Measurements from ENCODE around the gene PPP6R1. TPM values are rescaled to one million over a fixed set of nuclear protein-coding genes. Genes with fewer than 3 reads are reported as not detected.

PPP6R1 gene
- total and polyA plus RNA-seq, 2 donors (not counting 1 experiment from before 2014, with no cell fraction given): 28.5 to 34.0 TPM

DNA sequence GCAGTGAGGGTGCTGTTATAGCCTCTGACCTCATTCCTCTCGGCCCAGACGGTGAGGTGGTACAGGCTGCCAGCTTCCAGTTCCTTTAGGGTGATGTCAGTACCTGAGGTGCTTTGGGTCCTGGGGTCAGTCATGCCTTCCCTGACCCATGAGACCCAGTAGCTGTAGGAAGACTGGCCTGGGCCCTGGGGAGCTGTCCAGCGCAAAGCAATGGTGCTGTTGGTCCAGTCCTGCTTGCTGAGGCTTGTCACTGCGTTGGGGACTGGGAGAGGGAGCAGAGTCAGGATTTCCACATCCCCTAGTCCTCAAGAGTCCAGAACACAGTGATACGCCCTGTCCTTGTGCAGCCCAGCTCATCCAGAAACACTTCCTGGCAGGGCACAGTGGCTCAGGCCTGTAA lies 60.2 kb downstream of the PPP6R1 start:
- H3K9me3 ChIP-seq (ENCODE audit: control insufficient read depth, insufficient read depth, low read depth, low read length): no peaks in the 10 kb centered on the region
- TF ChIP-seq EZH2 (IDR thresholded peaks at IDR 0.05; ENCODE audit: low read length, missing control alignments): no peak
- TF ChIP-seq, protein P1, sequence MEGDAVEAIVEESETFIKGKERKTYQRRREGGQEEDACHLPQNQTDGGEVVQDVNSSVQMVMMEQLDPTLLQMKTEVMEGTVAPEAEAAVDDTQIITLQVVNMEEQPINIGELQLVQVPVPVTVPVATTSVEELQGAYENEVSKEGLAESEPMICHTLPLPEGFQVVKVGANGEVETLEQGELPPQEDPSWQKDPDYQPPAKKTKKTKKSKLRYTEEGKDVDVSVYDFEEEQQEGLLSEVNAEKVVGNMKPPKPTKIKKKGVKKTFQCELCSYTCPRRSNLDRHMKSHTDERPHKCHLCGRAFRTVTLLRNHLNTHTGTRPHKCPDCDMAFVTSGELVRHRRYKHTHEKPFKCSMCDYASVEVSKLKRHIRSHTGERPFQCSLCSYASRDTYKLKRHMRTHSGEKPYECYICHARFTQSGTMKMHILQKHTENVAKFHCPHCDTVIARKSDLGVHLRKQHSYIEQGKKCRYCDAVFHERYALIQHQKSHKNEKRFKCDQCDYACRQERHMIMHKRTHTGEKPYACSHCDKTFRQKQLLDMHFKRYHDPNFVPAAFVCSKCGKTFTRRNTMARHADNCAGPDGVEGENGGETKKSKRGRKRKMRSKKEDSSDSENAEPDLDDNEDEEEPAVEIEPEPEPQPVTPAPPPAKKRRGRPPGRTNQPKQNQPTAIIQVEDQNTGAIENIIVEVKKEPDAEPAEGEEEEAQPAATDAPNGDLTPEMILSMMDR (conservative IDR thresholded peaks at IDR 0.05 in 1 of 2, IDR thresholded peaks at IDR 0.05 in 1 of 2; ENCODE audit: low read depth in 1 of 2, low read length in 2 of 2): no peak
- no peaks in the 10 kb centered on the region for H3K79me2 ChIP-seq (ENCODE audit: control insufficient read depth, insufficient read depth, low read length)
- no peaks in the 10 kb centered on the region for H4K20me1 ChIP-seq (ENCODE audit: control insufficient read depth, extremely low read depth, insufficient read depth, low read length)
- no peaks in the 10 kb centered on the region for H3K27me3 ChIP-seq (ENCODE audit: control insufficient read depth, insufficient read depth, low read length)
- H3K27ac ChIP-seq (ENCODE audit: insufficient read depth, low read length): no peak overlapping the region
- H2AFZ ChIP-seq (ENCODE audit: low read length): no peak overlapping the region
- H3K9ac ChIP-seq (ENCODE audit: insufficient read depth, low read length): no peak overlapping the region
- no peaks in the 10 kb centered on the region for H3K36me3 ChIP-seq (ENCODE audit: control insufficient read depth, insufficient read depth, low read length)
- no peaks in the 10 kb centered on the region for H3K4me1 ChIP-seq (ENCODE audit: control insufficient read depth, extremely low read depth, insufficient read depth, low read length)
- no peak for DNase-seq (ENCODE audit: low read depth in 2 of 2)
- H3K4me3 ChIP-seq (replicated peaks in 1 of 4; ENCODE audit: control extremely low read depth in 1 of 4, insufficient read depth in 1 of 4, low read depth in 3 of 4, low read length in 4 of 4): no peak overlapping the region
- H3K4me2 ChIP-seq (ENCODE audit: extremely low read depth, insufficient read depth, low read length): no peak overlapping the region

DNA sequence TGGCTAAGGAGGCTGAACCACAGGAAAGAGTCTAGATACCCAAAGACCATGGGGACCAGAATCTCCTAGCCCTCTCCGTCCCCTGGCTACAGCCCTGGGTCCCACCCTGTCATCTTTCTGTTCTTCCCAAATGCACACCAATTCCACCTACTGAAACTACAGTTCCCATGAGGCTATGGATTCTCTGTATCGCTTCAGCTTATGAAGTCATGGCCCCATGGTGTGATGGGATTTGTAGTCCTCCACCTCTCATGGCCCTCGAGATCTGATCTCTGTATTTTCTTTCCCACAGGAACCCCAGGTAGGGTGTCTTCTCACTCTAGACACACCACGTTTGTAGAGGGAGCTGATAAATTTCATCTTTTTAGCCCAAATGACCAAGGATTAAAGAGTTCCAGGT lies 61.3 kb downstream of the PPP6R1 start:
- H3K27me3 ChIP-seq (ENCODE audit: control insufficient read depth, insufficient read depth, low read length): no peaks in the 10 kb centered on the region
- no peak overlapping the region for H2AFZ ChIP-seq (ENCODE audit: low read length)
- no peaks in the 10 kb centered on the region for H4K20me1 ChIP-seq (ENCODE audit: control insufficient read depth, extremely low read depth, insufficient read depth, low read length)
- H3K36me3 ChIP-seq (ENCODE audit: control insufficient read depth, insufficient read depth, low read length): no peaks in the 10 kb centered on the region
- H3K9ac ChIP-seq (ENCODE audit: insufficient read depth, low read length): no peak overlapping the region
- no peaks in the 10 kb centered on the region for H3K4me1 ChIP-seq (ENCODE audit: control insufficient read depth, extremely low read depth, insufficient read depth, low read length)
- no peaks in the 10 kb centered on the region for H3K9me3 ChIP-seq (ENCODE audit: control insufficient read depth, insufficient read depth, low read depth, low read length)
- H3K4me2 ChIP-seq (ENCODE audit: extremely low read depth, insufficient read depth, low read length): no peak overlapping the region
- H3K79me2 ChIP-seq (ENCODE audit: control insufficient read depth, insufficient read depth, low read length): no peaks in the 10 kb centered on the region
- TF ChIP-seq, protein P1 (conservative IDR thresholded peaks at IDR 0.05 in 1 of 2, IDR thresholded peaks at IDR 0.05 in 1 of 2; ENCODE audit: low read depth in 1 of 2, low read length in 2 of 2): no peak
- TF ChIP-seq EZH2 (IDR thresholded peaks at IDR 0.05; ENCODE audit: low read length, missing control alignments): no peak
- H3K4me3 ChIP-seq (replicated peaks in 1 of 4; ENCODE audit: control extremely low read depth in 1 of 4, insufficient read depth in 1 of 4, low read depth in 3 of 4, low read length in 4 of 4): no peak overlapping the region
- no peak overlapping the region for H3K27ac ChIP-seq (ENCODE audit: insufficient read depth, low read length)
- DNase-seq (ENCODE audit: low read depth in 2 of 2): no peak

DNA sequence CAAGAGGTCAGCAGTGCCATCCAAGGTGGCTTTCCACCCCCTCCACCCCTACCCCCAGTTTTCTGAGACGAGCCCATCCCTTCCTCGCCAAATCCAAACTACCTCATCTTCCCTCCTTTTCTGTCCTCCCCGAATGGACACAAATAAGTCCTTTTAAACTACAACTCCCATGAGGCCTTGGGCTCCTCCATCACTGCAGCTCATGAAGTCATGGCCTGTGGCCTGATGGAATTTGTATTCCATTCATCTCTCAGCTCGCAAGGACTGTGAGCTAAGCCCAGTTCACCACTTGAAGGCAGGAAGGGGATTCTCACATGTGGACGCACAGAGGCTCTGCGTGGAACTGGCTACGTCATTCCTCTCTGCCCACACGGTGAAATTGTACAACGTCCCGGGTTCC lies 62.0 kb downstream of the PPP6R1 start:
- H3K27me3 ChIP-seq (ENCODE audit: control insufficient read depth, insufficient read depth, low read length): no peaks in the 10 kb centered on the region
- no peaks in the 10 kb centered on the region for H3K9me3 ChIP-seq (ENCODE audit: control insufficient read depth, insufficient read depth, low read depth, low read length)
- H2AFZ ChIP-seq (ENCODE audit: low read length): no peak overlapping the region
- DNase-seq (ENCODE audit: low read depth in 2 of 2): no peak
- H3K36me3 ChIP-seq (ENCODE audit: control insufficient read depth, insufficient read depth, low read length): no peaks in the 10 kb centered on the region
- H3K27ac ChIP-seq (ENCODE audit: insufficient read depth, low read length): no peak overlapping the region
- no peak overlapping the region for H3K4me3 ChIP-seq (replicated peaks in 1 of 4; ENCODE audit: control extremely low read depth in 1 of 4, insufficient read depth in 1 of 4, low read depth in 3 of 4, low read length in 4 of 4)
- no peak overlapping the region for H3K9ac ChIP-seq (ENCODE audit: insufficient read depth, low read length)
- TF ChIP-seq, protein P1 (conservative IDR thresholded peaks at IDR 0.05 in 1 of 2, IDR thresholded peaks at IDR 0.05 in 1 of 2; ENCODE audit: low read depth in 1 of 2, low read length in 2 of 2): no peak
- no peak for TF ChIP-seq EZH2 (IDR thresholded peaks at IDR 0.05; ENCODE audit: low read length, missing control alignments)
- no peaks in the 10 kb centered on the region for H4K20me1 ChIP-seq (ENCODE audit: control insufficient read depth, extremely low read depth, insufficient read depth, low read length)
- no peaks in the 10 kb centered on the region for H3K4me1 ChIP-seq (ENCODE audit: control insufficient read depth, extremely low read depth, insufficient read depth, low read length)
- no peak overlapping the region for H3K4me2 ChIP-seq (ENCODE audit: extremely low read depth, insufficient read depth, low read length)
- H3K79me2 ChIP-seq (ENCODE audit: control insufficient read depth, insufficient read depth, low read length): no peaks in the 10 kb centered on the region

All from fibroblast of lung (primary cell).